HG03558 (cell line): ENCODE measurements around the gene KBTBD3.

Source experiments
- ATAC-seq: cut with Tn5 transposase; IDR thresholded peaks from one replicate; pipeline ENCODE4 v1.9.1; 2021; ENCODE audit warnings: moderate number of reproducible peaks; ENCODE audit not compliant: unreplicated experiment; ENCODE audit errors: extremely low read depth

Gene KBTBD3, protein sequence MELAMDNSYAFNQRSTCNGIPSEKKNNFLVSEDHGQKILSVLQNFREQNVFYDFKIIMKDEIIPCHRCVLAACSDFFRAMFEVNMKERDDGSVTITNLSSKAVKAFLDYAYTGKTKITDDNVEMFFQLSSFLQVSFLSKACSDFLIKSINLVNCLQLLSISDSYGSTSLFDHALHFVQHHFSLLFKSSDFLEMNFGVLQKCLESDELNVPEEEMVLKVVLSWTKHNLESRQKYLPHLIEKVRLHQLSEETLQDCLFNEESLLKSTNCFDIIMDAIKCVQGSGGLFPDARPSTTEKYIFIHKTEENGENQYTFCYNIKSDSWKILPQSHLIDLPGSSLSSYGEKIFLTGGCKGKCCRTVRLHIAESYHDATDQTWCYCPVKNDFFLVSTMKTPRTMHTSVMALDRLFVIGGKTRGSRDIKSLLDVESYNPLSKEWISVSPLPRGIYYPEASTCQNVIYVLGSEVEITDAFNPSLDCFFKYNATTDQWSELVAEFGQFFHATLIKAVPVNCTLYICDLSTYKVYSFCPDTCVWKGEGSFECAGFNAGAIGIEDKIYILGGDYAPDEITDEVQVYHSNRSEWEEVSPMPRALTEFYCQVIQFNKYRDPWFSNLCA

DNA sequence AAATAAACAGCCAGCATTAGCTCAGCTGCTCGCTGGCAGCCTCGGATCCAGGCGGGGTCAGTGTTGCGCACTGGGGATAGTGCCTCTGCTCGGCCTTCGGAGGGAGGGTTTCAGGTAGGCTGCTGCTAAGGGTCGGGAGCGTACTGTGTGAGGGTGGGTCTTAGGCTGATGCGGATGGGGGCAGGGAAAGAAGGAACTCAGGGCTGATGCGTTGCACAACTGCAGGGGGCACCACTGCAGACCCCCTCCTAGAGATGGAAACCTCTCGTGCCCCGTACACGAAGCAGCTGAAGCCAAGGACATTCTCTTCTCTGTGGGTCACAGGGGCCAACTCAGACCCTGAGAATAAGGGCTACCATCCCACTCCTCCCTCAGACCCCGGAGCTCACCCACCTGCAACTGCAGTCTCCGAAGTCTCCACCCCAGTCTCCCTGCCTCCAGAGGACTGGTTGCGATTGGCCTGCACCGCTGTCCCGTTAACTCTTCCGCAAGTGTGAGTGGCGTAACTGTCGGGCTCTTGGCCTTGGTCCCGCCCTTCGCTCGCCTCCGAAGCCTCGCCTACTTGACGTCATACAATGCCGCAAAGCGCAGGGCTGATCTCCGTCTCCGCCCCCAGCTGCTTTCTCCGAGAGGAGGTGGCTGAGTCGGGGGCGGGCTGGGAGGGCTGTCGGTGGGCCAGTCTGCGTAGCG, at the start of gene KBTBD3:
KBTBD3 (minus strand) TSS at position 429 of the 690 bp plus-strand sequence. CDS start 18,250 bp downstream, outside the sequence.
- peak; percentile 93 for ATAC-seq

DNA sequence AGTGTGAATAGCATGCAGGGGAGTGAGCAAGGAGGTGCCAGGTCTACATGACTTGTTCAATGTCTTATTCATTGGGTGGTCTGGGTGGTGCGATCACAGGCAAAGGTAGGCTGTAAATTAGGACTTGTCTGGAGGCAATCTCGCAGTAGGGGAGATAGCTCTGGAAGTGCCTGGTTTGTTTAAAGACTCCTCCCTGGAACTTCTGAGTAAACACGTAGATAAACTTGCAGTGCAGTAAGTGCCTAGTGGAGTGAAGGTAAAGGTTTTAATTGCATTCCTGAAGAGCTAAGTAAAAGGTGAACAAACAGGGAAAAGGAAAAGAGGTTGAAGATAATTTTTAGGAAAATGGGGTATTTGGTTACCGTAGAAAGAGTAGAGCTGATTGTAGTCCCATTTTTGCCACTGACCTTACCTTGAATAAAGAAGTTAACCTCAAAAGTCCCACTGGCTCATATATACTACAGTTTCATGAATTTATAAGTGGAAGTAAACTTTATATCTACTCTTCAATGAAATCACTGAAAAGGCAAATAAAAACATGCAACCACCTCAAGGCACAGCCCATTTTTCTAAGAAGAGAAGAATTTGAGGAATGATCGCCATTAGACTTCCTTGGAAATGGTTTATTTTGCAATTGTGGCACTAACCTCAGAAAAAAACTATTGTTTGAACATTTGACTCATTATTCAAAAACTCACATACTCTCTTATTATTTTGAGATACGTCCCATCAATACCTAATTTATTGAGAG, 44.6 kb upstream of the KBTBD3 start:
- ATAC-seq = no peak

DNA sequence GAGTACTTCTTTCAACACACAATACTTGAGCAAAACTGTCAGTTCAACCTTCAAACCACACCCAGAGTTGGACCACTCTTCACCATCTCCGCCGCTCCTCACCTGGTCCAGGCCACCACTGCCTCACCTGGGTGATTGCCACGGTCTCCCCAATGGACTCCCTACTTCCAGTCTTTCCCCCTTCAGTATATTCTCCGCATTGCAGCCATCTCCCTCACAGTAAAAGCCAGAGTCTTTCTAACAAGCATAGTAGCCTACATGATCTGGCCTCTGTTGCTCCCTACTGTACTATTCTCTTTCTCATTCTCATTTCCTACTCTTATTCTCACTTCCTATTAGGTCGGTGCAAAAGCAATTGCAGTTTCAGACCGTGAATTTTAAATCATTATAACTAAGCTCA, 28.8 kb upstream of the KBTBD3 start:
- ATAC-seq = no peak

DNA sequence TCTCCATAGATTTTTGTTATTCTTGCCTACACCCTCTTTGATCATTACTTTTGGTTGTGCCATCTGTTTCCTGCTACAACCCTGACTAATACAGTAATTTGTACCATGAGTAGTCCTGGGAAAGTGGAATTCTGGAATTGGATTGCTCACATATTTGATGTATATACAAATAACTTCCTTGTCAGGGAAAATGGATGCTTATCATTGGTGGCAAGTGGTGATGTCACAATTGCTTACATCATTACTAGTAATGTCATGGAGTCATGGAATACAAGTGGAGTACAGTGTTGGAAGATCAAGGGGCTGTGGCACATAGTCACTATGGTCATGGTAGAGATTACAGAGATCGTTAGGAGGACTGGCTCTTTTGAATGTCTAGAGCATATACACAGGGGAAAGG, 24.7 kb upstream of the KBTBD3 start:
- no peak for ATAC-seq

DNA sequence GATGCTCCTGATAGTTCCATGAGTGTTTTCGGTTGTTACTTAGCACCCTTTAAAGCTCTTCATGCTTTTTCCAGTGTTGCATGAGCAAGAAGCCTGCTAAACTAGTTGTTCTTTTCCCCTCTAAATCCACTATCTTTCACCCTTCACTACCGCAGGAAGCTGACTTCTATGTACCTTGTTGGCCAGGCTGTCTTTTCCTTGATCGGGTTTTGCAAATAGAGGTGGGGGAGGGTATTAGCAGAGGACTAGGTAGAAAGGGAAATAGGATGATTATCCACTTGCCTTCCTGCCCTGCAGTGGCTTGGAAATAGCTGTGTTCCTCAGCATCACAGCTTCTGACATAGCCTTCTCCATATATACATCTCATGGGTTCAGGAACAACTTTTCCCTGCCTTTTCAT, 24.2 kb upstream of the KBTBD3 start:
- no peak for ATAC-seq

DNA sequence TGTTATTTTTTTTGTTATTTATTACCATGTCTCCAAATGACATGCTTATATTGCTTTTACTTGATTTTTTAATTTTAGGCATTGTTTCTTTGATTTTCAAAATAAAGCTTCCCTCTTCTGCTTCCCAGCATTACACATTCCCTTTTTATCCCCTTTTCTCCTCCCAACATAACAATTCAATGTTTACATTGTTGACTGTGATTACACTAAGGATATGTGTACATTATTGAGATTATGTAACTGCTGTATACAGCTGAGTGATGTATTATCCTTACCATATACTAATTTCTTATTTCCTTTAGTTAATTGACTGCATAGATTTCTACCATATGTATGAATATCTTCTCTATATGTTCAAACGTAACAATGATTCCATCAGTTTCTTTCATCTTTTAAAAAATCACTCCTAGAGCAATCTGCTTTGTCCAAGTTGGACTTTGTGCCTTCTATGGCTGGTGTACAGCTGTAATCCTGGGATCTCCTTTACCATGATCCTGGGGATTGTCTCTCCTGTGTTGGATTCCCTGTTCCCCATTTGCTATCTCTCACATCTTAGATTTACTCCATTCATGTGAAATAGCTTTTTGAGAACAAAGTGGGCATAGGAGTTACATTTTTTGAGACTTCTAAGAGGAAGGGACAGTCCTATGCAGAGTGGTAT, 21.9 kb upstream of the KBTBD3 start:
- no peak for ATAC-seq

DNA sequence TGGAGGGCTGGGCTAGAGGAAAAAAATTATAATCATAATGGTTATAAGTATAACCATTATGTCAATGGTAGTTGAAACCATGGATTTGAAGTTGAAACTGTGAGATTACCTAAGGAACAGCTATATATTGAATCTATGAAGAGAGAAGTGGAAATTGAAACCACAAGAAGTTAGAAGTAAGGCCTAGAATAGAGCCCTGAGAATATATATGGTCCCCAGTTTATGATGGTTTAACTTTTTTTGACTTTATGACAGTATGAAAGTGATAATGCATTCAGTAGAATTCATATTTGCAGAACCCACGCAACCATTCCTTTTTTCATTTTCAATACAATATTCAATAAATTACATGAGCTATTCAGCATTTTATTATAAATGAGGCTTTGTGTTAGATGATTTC, 15.3 kb upstream of the KBTBD3 start:
- no peak for ATAC-seq

DNA sequence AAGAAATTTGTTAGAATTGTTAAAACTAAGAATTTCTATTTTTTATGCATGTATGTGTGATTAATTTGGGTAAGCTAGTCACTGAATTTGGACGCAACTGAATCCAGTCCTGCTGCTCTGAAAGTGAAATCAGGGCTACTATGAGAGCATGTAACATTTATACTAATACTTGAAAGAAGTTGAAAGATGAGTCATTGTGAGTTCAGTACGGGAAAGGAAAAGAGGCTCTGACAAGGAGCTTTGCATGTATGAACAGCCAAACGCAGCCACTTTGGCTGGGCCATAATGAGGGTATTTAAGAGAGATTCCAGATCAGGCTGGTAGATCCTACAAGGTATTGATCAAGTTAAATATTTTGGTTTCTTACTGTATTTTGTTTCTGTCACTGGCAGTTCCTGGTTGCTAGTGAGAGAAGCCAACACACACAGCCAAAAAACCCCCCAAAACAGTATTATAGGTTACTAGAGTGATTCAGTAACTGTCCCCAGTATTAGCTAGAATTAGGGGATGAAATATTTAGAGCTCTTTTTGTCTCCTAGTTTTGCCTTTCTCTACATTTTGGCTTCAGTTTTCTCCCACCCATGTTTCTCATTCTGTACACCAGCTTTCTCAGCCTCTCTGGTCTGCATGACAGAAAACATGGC, 14.5 kb upstream of the KBTBD3 start:
- peak; percentile 97 for ATAC-seq

DNA sequence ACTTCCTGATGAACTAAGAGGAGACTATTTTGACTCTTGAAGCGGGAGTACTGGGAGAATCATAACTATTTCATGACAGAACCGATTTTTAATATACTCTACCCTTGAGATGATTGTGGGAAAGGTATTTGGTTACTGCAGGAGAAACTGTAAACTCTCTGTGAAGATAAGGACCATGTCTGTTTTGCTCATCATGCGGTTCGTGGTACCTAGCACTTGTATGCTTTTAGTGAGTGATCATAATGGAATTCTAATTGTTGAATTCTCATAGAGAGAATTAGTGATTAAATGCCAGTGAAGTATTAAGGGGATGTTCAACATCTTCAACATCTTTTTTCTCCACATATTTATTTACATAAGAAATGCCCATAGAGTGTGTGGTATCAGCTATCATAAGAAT, 11.7 kb upstream of the KBTBD3 start:
- ATAC-seq = no peak

DNA sequence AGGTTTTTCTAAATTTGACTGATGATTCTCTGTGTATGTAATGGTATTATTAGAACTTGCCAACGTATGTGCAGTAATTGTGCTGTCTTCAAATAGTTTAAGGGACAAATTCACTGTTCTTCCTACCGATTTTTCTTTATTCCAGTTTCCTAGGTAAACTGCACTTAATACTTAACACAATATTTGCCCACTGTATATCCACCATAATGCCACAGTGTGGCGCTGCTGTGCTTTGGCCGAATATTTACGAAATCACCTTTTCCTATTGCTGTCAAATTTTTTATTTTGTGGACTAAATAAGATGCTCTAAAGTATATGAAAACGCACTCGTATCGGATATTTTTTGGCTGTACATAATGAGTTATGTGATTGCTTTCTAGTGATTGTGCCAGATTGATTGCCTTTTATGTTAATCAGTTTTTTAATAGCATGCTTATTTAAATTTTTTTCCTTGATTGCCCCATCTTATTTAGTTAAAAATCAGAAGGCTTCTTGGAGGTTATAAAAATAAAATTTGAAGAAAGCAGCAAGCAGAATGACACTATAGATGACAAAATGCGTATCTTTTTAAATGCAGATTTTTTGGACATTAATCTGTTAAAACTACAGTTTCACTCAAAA, 10.8 kb upstream of the KBTBD3 start:
- no peak for ATAC-seq

DNA sequence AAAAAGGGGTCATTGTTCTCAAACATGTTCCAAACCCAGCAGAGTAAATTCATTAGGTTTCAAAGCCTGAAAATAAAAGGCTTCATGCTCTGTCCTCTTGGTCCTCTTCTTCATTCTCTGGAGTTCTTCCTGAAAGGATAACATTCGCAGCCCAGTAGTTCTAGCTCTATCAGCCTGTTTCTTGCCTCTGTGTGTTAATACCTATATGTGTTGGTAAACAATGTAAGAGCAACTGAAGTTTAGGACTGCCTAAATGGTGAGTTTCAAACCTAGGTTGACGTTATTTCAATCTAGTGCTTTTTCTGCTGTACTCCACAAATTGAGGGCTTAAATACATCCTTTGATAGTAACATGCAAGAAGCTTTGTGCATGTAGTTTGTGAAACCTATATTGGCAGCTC, 9.7 kb upstream of the KBTBD3 start:
- no peak for ATAC-seq

DNA sequence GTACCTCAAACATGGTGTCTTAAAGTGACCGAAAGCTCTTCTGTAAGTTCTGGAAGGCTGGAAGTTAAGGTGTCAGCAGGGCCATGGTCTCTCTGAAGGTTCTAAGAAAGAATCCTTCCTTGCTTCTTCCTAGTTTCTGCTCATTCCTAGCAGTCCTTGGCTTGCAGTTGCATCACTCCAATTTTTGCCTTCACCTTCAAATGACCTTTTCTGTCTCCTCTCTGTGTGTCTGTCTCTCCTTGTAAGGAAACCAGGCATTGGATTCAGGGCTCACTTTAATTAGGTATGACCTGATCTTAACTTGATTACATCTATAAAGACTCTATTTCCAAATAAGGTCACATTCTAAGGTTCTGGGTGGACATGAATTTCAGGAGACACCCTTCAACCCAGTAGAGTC, 9.0 kb upstream of the KBTBD3 start:
- ATAC-seq = no peak

DNA sequence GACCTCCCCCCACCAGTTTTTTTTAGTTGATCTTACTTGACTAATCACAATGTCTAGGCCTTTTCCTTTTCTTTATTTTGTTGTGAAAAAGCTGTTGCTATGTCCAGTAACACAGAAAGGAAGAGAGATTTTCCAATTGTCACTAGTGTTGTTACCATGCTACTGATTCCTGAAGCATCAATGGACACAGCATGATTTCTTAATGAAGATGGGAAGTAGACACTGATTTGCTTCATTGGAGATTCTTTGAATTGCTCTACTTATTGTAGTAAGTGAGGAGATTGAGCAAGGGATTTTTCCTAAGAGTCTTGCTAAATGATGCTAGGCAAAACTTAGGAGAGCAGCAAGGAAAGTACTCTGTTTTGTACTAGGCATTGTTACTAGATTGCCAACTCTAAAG, 4.9 kb upstream of the KBTBD3 start:
- ATAC-seq = no peak

DNA sequence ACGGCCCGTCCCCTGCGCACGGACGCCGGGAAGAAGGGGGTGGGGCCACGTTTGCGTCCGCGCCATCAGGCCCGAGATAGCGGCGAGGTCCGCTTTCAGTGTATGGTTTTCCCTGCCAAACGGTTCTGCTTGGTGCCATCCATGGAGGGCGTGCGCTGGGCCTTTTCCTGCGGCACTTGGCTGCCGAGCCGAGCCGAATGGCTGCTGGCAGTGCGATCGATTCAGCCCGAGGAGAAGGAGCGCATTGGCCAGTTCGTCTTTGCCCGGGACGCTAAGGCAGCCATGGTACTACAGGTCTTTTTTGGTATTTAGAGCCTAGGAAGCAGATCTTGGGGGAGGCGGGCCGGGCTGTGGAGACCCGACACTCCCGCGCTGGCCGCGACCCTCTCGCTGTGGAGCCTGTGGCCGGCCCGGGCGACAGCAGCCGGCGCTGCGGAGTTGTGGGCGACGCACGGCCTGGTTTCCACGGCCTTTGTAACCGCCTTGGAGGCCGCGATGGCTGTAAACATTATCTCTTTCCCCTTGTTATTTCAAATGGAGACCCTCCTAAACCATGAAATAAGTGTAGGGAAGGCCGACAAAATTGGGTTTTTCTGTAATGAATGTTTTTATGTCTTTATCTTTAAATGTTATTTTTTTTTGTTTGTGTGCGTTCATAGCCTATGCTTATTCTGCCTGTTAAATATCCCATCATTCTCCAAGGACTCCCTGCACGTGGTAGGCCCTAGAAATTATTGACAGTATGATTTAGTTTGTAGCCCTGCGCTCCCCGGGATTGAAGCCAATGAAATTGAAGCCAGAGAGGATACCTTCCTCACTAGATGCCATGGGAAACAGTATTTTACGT, 685 bp upstream of the KBTBD3 start, which contains the start of gene AASDHPPT:
AASDHPPT (plus strand) TSS at position 54 of the 847 bp plus-strand sequence; CDS start at position 103, 49 bp downstream.
- peak; percentile 0 for ATAC-seq

DNA sequence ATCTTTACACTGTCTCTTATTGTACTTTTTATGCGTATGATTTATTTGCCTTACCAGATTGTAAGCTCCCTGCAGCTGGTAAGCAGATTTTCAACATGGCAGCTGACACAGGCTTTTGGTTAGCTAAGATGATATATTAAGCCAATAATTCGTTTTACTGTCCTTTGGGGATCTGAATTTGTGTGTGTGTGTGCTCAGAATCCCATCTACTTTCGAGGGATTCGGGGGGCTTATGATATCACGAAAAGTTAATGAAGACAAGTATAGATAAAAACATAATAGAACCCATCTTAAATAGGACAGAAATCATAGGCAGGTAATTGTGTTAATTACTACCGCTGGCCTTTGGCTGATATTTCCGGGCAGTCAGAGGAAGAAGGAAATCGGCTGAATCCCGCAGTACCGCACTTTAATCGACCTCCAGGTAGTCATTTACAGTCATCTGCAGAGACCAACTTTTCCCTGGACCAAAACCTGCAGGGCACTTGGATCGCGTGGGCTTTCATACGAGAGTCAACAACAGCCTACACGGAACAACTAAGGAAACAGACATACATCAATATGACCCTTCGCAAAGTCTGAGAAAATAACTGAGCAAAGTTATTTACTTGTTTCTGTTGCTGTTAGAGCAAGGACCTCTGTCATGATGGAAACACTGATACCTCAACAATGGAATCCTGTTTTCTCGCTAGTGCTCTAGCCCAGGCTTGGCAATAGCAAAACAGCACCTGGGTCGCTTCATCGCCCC, 802 bp downstream of the KBTBD3 start:
- ATAC-seq = no peak

DNA sequence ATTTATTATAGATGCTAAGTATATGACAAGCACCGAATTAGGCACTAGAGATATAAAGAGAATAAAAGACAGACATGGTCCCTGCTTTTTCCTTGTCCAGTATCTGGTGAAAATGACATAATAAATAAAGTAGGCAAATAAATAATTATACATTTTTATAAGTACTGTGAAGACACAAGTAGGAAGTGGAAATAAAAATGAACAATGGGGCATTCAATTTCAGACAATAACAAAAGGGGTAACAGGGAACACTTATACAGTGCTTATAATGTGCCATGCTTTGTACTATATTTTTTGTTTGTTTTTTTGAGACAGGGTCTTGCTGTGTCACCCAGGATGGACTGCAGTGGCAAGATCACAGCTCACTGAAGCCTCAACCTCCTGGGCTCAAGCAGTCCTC, 4.3 kb downstream of the KBTBD3 start:
- ATAC-seq = no peak

DNA sequence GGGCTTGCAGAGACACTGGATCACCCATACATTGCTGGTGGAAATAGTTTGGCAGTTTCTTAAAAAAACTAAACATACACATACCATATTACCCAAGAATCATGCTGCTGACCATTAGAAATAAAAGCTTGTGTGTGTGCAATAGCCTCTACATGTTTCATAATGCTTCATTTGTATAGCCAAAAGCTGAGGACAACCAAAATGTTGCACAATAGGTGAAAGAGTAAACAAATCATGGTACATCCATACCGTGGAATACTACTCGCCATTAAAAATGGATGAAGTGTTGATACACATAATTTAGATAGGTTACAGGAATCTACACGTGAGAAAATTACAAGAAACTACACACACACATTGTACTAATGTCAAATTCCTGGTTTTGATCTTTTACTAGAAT, 6.5 kb downstream of the KBTBD3 start:
- no peak for ATAC-seq

DNA sequence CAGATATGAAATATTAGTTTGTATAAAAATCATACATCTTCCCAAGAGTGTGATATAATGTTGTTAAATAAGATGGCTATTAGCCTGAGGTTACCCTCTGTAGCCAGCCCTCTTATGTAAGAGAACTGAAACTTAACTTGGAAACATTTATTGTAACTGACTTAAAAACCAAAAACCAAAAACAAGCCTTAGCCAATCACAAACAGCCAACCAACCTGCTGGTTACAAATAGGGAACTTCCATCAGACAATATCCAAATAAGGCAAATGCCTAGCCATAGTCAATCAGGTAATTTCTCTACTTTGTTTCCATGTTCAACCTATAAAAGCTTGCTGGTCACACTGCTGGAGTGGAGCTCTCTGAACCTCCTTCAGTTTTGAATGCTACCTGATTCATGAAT, 14.1 kb downstream of the KBTBD3 start:
- no peak for ATAC-seq
